HCT116 (cell line): ENCODE measurements around the gene PGGHG.
"Not testable (repeated sequence)": the region's sequence is repeated elsewhere in the genome, so short reads cannot be mapped to it uniquely, and the experiment has no call there.

Experiments
- CEBPB ChIP-seq: IDR thresholded peaks from 2 replicates; pipeline ENCODE4 v1.6.1; 2012; ENCODE audit warnings: low read depth
- EZH2 ChIP-seq: fragments of 200-600 bp; sonication (generic); IDR thresholded peaks from 2 replicates; pipeline ENCODE4 v1.6.1; 2017; ENCODE audit warnings: antibody characterized with exemption, mixed run types
- POLR2A ChIP-seq: IDR thresholded peaks from 2 replicates; pipeline ENCODE4 v1.7.0; 2011; ENCODE audit warnings: borderline replicate concordance; ENCODE audit not compliant: insufficient read depth, insufficient read length; ENCODE audit errors: extremely low read depth
- POLR2AphosphoS5 ChIP-seq: IDR thresholded peaks from 2 replicates; pipeline ENCODE4 v1.6.1; 2011; ENCODE audit warnings: mild to moderate bottlenecking, low read depth, low read length, moderate library complexity
- RAD21 ChIP-seq: IDR thresholded peaks from 2 replicates; pipeline ENCODE4 v1.6.1; 2012; ENCODE audit warnings: low read depth, mild to moderate bottlenecking
- SIN3A ChIP-seq: IDR thresholded peaks from 2 replicates; pipeline ENCODE4 v1.6.1; 2012; ENCODE audit warnings: low read depth
- YY1 ChIP-seq: IDR thresholded peaks from 2 replicates; pipeline ENCODE4 v1.6.1; 2011; ENCODE audit warnings: low read length, low read depth, moderate library complexity, mild to moderate bottlenecking; ENCODE audit not compliant: insufficient replicate concordance; ENCODE audit errors: extremely low read depth
- ZFX ChIP-seq: fragments of 450-650 bp; IDR thresholded peaks from 2 replicates; pipeline ENCODE4 v1.6.1; 2017
- ZNF274 ChIP-seq: fragments of 200-500 bp; sonication (Bioruptor generic); IDR thresholded peaks from 2 replicates; pipeline ENCODE4 v1.6.1; 2014; ENCODE audit warnings: mild to moderate bottlenecking, low read depth, low read length, inconsistent platforms
- TF ChIP-seq, protein P1 (sequence below): IDR thresholded peaks from 2 replicates; pipeline ENCODE4 v1.6.1; 2011; ENCODE audit warnings: mild to moderate bottlenecking, low read length, moderate library complexity; ENCODE audit not compliant: insufficient replicate concordance; ENCODE audit errors: extremely low read depth
- TF ChIP-seq, protein P2 (sequence below), 3 experiments: fragments of 200-600 bp in 1 of 3; sonication (generic) in 1 of 3; IDR thresholded peaks in 2 of 3; conservative IDR thresholded peaks in 1 of 3; 2 replicates each; pipeline ENCODE4 v1.5.1; 2012 to 2017; ENCODE audit warnings: low read depth in 2 of 3, low read length in 2 of 3, antibody characterized with exemption in 1 of 3, borderline replicate concordance in 1 of 3, control low read depth in 1 of 3, mild to moderate bottlenecking in 1 of 3, mixed read lengths in 1 of 3, mixed run types in 1 of 3, moderate library complexity in 1 of 3; ENCODE audit not compliant: insufficient read depth in 1 of 3
- TF ChIP-seq, protein P3 (sequence below): IDR thresholded peaks from 2 replicates; pipeline ENCODE4 v1.6.1; 2012

DNA sequence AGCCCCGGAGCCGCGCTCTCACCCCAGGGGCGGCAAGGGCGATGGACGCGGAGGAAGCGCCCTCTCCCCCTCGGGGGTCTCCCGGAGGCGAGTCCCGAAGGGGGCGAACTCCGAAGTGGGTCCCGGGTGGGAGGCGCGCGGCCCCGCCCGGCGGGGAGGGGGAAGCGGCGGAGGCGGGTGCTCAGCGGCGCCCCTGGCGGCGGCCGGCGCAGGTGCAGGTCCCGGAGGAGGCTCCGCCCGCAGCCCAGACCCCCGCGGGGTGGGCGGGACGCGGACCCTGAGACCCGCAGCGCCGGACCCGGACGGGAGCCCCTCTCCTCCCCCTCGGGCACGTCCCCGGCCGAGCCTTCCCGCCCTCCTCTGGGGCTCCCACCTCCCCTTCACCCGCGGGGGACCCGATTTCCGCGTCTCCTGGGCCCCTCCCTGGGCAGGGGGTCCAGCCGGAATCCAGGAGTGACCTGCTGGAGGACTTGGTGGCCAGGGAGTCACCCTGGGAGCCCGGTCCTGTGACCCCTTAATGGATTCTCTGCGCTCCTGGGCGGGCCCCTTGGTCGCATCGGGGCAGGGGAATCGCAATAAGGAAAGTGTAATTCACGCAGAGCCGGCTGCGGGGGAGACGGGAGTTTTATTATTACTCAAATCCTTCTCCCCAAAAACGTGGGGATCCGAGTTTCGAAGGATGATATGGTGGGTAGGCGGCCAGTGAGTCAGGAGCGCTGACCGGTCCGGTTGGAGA is 22.3 kb downstream of the PGGHG start:
- TF ChIP-seq, protein P1, sequence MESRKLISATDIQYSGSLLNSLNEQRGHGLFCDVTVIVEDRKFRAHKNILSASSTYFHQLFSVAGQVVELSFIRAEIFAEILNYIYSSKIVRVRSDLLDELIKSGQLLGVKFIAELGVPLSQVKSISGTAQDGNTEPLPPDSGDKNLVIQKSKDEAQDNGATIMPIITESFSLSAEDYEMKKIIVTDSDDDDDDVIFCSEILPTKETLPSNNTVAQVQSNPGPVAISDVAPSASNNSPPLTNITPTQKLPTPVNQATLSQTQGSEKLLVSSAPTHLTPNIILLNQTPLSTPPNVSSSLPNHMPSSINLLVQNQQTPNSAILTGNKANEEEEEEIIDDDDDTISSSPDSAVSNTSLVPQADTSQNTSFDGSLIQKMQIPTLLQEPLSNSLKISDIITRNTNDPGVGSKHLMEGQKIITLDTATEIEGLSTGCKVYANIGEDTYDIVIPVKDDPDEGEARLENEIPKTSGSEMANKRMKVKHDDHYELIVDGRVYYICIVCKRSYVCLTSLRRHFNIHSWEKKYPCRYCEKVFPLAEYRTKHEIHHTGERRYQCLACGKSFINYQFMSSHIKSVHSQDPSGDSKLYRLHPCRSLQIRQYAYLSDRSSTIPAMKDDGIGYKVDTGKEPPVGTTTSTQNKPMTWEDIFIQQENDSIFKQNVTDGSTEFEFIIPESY, result not testable (repeated sequence)
- not testable (repeated sequence) for TF ChIP-seq POLR2A, CEBPB, RAD21, SIN3A, ZFX, YY1, POLR2AphosphoS5, ZNF274, EZH2
- TF ChIP-seq, protein P2, sequence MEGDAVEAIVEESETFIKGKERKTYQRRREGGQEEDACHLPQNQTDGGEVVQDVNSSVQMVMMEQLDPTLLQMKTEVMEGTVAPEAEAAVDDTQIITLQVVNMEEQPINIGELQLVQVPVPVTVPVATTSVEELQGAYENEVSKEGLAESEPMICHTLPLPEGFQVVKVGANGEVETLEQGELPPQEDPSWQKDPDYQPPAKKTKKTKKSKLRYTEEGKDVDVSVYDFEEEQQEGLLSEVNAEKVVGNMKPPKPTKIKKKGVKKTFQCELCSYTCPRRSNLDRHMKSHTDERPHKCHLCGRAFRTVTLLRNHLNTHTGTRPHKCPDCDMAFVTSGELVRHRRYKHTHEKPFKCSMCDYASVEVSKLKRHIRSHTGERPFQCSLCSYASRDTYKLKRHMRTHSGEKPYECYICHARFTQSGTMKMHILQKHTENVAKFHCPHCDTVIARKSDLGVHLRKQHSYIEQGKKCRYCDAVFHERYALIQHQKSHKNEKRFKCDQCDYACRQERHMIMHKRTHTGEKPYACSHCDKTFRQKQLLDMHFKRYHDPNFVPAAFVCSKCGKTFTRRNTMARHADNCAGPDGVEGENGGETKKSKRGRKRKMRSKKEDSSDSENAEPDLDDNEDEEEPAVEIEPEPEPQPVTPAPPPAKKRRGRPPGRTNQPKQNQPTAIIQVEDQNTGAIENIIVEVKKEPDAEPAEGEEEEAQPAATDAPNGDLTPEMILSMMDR (IDR thresholded peaks at IDR 0.05 in 2 of 3, conservative IDR thresholded peaks at IDR 0.05 in 1 of 3; ENCODE audit: borderline replicate concordance in 1 of 3, insufficient read depth in 1 of 3, low read depth in 2 of 3, low read length in 2 of 3), result not testable (repeated sequence)
- TF ChIP-seq, protein P3, sequence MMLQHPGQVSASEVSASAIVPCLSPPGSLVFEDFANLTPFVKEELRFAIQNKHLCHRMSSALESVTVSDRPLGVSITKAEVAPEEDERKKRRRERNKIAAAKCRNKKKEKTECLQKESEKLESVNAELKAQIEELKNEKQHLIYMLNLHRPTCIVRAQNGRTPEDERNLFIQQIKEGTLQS, result not testable (repeated sequence)
